MM.1S (cell line): Measurements from ENCODE around the gene MXRA7.

Experiments used
- CTCF ChIP-seq: fragments of 300-600 bp; sonication (generic); IDR thresholded peaks from 2 replicates; pipeline ENCODE4 v1.5.1; 2016; ENCODE audit warnings: antibody characterized with exemption, low read length, mixed read lengths
- EZH2 ChIP-seq: fragments of 300-600 bp; sonication (generic); optimal IDR thresholded peaks from 2 replicates; pipeline ENCODE3; 2017; ENCODE audit warnings: low read depth, mild to moderate bottlenecking, antibody characterized with exemption, low read length, mixed read lengths

DNA sequence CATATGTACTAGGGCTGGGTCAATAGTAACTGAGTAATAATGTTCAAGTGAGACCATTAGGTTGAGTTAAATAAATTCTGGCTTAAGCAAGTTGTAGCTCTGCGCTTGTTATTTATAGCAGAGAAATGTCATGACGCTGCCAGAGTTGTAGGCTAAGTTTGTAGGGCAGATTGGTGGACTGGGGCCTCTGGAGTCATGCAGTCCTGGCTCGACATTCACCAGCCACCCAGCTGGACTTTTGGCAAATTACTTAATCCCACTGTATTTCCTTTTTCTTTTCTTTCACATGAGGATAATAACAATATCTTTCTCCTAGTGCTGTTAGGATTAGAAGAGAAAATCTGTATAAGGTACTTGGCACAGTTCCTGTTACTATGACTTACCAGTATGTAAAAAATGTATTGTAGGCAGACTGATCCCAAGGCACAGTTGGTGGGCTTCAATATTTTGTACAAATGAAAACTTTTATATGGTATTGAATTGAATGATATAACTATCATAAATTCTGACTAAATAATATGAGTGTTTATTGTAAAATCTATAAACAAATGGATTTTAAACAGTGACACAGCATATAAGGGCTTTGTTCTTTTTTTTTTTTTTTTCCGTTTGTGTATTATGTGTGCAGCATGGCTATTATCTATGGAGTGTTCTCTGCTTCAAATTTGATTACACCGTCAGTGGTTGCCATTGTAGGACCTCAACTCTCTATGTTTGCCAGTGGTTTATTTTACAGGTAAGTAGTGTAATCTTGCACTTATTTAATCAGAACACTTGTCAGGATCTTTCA lies 29.8 kb upstream of the MXRA7 start:
- TF ChIP-seq CTCF (no peak), EZH2 (no peak)
